Upper lobe of left lung (tissue), 6 donors: ENCODE measurements around the gene ZNF337. TPM values are rescaled to one million over a fixed set of nuclear protein-coding genes. Genes with fewer than 3 reads are reported as not detected.
"Not testable (repeated sequence)": the region's sequence is repeated elsewhere in the genome, so short reads cannot be mapped to it uniquely, and the experiment has no call there.

Experiments
- ATAC-seq, 2 donors: fragments of 200-7000 bp; cut with Tn5 transposase; one replicate each; pipeline ENCODE4 v1.9.1; 2022; ENCODE audit warnings: mild to moderate bottlenecking in 2 of 2, moderate library complexity in 2 of 2; ENCODE audit not compliant: low FRiP score in 2 of 2
- DNase-seq, 2 donors: peaks; one replicate each; pipeline ENCODE4 v3.0.0-alpha.2; 2019 to 2020
- H3K27ac ChIP-seq, 4 donors: fragments of 200-600 bp; sonication (generic); one replicate each; pipeline ENCODE4 v1.5.1; 2016 to 2019
- H3K27me3 ChIP-seq, 4 donors: fragments of 200-600 bp; sonication (generic); one replicate each; pipeline ENCODE4 v1.5.1; 2017 to 2019
- H3K36me3 ChIP-seq, 4 donors: fragments of 200-600 bp; sonication (generic); one replicate each; pipeline ENCODE4 v1.5.1; 2016 to 2019
- H3K4me1 ChIP-seq, 4 donors: fragments of 200-600 bp; sonication (generic); one replicate each; pipeline ENCODE4 v1.5.1; 2018 to 2019
- H3K4me3 ChIP-seq, 4 donors: fragments of 200-600 bp; sonication (generic); one replicate each; pipeline ENCODE4 v1.5.1; 2017 to 2019; ENCODE audit warnings: mild to moderate bottlenecking in 2 of 4, moderate library complexity in 1 of 4
- H3K9me3 ChIP-seq, 4 donors: fragments of 200-600 bp; sonication (generic); one replicate each; pipeline ENCODE4 v1.5.1; 2018 to 2019
- EP300 ChIP-seq, 4 donors: sonication (generic); formaldehyde crosslinking; IDR thresholded peaks; one replicate each; pipeline ENCODE4 v1.5.1; 2017; ENCODE audit warnings: antibody characterized with exemption in 4 of 4, control low read depth in 2 of 4
- POLR2A ChIP-seq, 4 donors: fragments of 450-650 bp; IDR thresholded peaks; one replicate each; pipeline ENCODE4 v1.5.1; 2016 to 2017; ENCODE audit warnings: antibody characterized with exemption in 4 of 4, mild to moderate bottlenecking in 2 of 4
- POLR2AphosphoS5 ChIP-seq, 2 donors: sonication (generic); formaldehyde crosslinking; IDR thresholded peaks; one replicate each; pipeline ENCODE4 v1.5.1; 2017; ENCODE audit warnings: antibody characterized with exemption in 2 of 2
- WGBS, 2 donors: methylation state at CpG; one replicate each; pipeline ENCODE4 v1.1.5; 2017 to 2018; 5-methylcytosine and 5-hydroxymethylcytosine counted together
- total RNA-seq, 6 donors: library from RNA; depleted of rRNA in 4 of 6; stranded (reverse); fragments of >200 nt in 4 of 6; gene quantifications; one replicate each; pipeline versions ENCODE4 v1.1.0 to v1.2.1, GENCODE V29; 2016 to 2021
- TF ChIP-seq, protein P1 (sequence below), 6 experiments: fragments of 450-650 bp in 4 of 6; fragments of 200-600 bp in 2 of 6; sonication (generic) in 2 of 6; IDR thresholded peaks; one replicate each; pipeline ENCODE4 v1.5.1; 2016 to 2019; ENCODE audit warnings: antibody characterized with exemption in 6 of 6
- donor health status: DM: no; HTN: no; CAD: no; lungs with moderate emphysema.
- donor health status: DM: no; HTN: yes; CAD: no; lungs with severe emphysema.

The ZNF337 gene
- total RNA-seq, 6 donors from 2014 or later: 10.8 to 41.9 (median 14.5) TPM

DNA sequence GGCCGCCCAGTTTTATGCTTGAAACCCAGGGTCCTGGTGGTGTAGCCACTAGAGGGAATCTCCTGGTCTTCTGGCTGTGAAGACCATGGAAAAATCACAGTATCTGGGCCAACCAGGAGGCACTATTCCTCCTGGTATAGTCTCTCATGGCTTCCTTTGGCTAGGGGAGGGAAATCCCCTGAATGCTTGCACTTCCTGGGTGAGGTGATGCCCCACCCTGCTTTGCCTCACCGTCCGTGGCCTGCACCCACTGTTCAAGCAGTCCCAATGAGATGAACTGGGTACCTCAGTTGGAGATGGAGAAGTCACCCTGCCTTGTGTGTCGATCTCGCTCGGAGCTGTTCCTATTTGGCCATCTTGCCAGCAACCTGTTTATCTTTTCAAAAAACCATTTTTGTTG, 10.1 kb upstream of the ZNF337 start:
- TF ChIP-seq POLR2A (IDR thresholded peaks at IDR 0.05): no peak
- TF ChIP-seq POLR2AphosphoS5 (IDR thresholded peaks at IDR 0.05): no peak
- no peak for TF ChIP-seq EP300 (IDR thresholded peaks at IDR 0.05)
- TF ChIP-seq, protein P1, sequence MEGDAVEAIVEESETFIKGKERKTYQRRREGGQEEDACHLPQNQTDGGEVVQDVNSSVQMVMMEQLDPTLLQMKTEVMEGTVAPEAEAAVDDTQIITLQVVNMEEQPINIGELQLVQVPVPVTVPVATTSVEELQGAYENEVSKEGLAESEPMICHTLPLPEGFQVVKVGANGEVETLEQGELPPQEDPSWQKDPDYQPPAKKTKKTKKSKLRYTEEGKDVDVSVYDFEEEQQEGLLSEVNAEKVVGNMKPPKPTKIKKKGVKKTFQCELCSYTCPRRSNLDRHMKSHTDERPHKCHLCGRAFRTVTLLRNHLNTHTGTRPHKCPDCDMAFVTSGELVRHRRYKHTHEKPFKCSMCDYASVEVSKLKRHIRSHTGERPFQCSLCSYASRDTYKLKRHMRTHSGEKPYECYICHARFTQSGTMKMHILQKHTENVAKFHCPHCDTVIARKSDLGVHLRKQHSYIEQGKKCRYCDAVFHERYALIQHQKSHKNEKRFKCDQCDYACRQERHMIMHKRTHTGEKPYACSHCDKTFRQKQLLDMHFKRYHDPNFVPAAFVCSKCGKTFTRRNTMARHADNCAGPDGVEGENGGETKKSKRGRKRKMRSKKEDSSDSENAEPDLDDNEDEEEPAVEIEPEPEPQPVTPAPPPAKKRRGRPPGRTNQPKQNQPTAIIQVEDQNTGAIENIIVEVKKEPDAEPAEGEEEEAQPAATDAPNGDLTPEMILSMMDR (IDR thresholded peaks at IDR 0.05): no peak
- Histone ChIP-seq H3K4me3 (no peak overlapping the region), H3K27me3 (no peaks in the 10 kb centered on the region), H3K27ac (no peak overlapping the region), H3K4me1 (no peaks in the 10 kb centered on the region), H3K36me3 (no peaks in the 10 kb centered on the region), H3K9me3 (no peaks in the 10 kb centered on the region)
- WGBS, 2 donors: 82 to 92% methylated on average over 5 to 6 of the region's 6 CpGs
- no peak for ATAC-seq
- DNase-seq: no peak

DNA sequence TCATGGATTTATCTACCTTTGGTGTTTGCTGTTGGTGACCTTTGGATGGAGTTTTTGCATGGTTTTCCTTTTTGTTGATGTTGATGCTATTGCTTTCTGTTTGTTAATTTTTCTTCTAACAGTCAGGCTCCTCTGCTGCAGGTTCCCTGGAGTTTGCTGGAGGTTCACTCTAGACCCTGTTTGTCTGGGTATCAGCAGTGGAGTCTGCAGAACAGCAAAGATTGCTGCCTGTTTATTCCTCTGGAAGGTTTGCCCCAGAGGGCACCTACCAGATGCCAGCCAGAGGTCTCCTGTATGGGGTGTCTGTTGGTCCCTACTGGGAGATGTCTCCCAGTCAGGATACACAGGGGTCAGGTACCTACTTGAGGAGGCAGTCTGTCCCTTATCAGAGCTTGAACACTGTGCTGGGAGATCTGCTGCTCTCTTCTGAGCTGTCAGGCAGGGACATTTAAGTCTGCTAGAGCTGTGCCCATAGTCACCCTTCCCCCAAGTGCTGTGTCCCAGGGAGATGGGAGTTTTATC, 9.2 kb upstream of the ZNF337 start:
- no peaks in the 10 kb centered on the region for H3K36me3 ChIP-seq
- ATAC-seq: no peak
- TF ChIP-seq POLR2A (IDR thresholded peaks at IDR 0.05): no peak
- TF ChIP-seq EP300 (IDR thresholded peaks at IDR 0.05): no peak

DNA sequence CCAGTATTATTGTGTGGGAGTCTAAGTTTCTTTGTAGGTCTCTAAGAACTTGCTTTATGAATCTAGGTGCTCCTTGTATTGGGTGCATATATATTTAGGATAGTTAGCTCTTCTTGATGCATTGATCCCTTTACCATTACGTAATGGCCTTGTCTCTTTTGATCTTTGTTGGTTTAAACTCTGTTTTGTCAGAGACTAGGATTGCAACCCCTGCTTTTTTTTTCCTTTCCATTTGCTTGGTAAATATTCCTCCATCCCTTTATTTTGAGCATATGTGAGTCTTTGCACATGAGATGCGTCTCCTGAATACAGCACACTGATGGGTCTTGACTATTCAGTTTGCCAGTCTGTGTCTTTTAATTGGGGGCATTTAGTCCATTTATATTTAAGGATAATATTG, 7.7 kb upstream of the ZNF337 start:
- H3K36me3 ChIP-seq, ATAC-seq, H3K27ac ChIP-seq, H3K27me3 ChIP-seq, DNase-seq, H3K4me3 ChIP-seq, H3K4me1 ChIP-seq: not testable (repeated sequence)
- 85 to 95% methylated on average over 2 of the region's 2 CpGs for WGBS, 2 donors
- peaks cover 0 to 13% (median 0%) of the 10 kb centered on the region in 4 donors for H3K9me3 ChIP-seq

More for the DNA sequence above, 9.2 kb upstream of the ZNF337 start:
- Histone ChIP-seq H3K4me3 (no peak overlapping the region), H3K9me3 (peaks cover 0 to 1% (median 0%) of the 10 kb centered on the region in 4 donors), H3K27ac (no peak overlapping the region), H3K27me3 (no peaks in the 10 kb centered on the region), H3K4me1 (no peaks in the 10 kb centered on the region)
- no peak for DNase-seq

DNA sequence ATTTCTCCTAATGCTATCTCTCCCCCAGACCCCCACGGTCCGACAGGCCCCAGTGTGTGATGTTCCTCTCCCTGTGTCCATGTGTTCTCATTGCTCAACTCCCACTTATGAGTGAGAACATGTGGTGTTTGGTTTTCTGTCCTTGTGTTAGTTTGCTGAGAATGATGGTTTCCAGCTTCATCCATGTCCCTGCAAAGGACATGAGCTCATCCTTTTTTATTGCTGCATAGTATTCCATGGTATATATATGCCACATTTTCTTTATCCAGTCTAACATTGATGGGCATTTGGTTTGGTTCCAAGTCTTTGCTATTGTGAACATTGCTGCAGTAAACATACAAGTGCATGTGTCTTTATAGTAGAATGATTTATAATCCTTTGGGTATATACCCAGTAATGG, 4.2 kb upstream of the ZNF337 start:
- H3K27me3 ChIP-seq, H3K4me3 ChIP-seq, H3K27ac ChIP-seq, ATAC-seq, H3K4me1 ChIP-seq, DNase-seq, H3K36me3 ChIP-seq: not testable (repeated sequence)
- WGBS, 2 donors: 95 to 97% methylated on average over 2 of the region's 2 CpGs
- peaks cover 0 to 13% (median 0%) of the 10 kb centered on the region in 4 donors for H3K9me3 ChIP-seq

DNA sequence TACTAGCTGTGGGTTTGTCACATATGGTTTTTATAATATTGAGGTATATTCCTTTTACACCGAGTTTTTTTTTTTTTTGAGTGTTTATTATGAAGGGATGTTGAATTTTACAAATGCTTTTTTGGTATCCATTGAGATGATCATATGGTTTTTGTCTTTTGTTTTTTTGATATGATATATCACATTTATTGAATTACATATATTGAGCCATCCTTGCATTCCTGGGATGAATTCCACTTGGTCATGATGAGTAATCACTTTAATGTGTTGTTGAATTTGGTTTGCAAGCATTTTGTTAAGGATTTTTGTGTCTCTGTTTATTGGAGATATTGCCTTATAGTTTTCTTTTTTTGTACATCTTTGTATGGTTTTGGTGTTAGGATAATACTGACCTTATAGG, 3.3 kb upstream of the ZNF337 start:
- Histone ChIP-seq H3K27me3 (no peaks in the 10 kb centered on the region), H3K36me3 (no peaks in the 10 kb centered on the region), H3K4me3 (no peak overlapping the region), H3K9me3 (peaks cover 0 to 13% (median 0%) of the 10 kb centered on the region in 4 donors), H3K4me1 (peaks cover 7 to 19% (median 12%) of the 10 kb centered on the region in 4 donors), H3K27ac (no peak overlapping the region)
- ATAC-seq (no peak), DNase-seq (no peak)
- no peak for TF ChIP-seq POLR2A (IDR thresholded peaks at IDR 0.05)
- no peak for TF ChIP-seq EP300 (IDR thresholded peaks at IDR 0.05)
- TF ChIP-seq, protein P1 (IDR thresholded peaks at IDR 0.05): no peak
- no peak for TF ChIP-seq POLR2AphosphoS5 (IDR thresholded peaks at IDR 0.05)
- 52 to 77% methylated on average over 1 of the region's 1 CpG for WGBS, 2 donors

DNA sequence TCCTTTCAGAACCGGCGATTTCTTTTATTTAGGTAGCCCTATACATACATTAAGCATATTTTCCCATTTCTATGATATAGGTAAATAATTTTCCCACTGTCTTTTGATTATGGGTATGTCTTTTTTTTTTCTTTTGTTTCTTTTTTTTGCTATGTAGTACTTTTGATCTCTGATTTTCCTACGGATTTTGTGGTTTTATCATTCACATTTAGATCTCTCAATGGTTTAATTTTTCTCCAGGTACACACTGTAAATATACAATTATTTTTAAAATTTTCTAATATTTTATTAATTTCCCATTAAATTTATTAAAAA, 436 bp upstream of the ZNF337 start:
- H3K9me3 ChIP-seq: peaks cover 0 to 13% (median 0%) of the 10 kb centered on the region in 4 donors

More for the DNA sequence above, 436 bp upstream of the ZNF337 start:
- H3K27ac ChIP-seq: peak overlapping the region; percentile 88 to 94 (median 92)
- no peaks in the 10 kb centered on the region for H3K36me3 ChIP-seq
- no peak for ATAC-seq
- TF ChIP-seq POLR2AphosphoS5 (IDR thresholded peaks at IDR 0.05) (no peak), POLR2A (IDR thresholded peaks at IDR 0.05) (no peak)
- H3K4me1 ChIP-seq: peaks cover 7 to 20% (median 12%) of the 10 kb centered on the region in 4 donors
- H3K4me3 ChIP-seq: peak overlapping the region; percentile 31 to 97 (median 94)
- DNase-seq: no peak
- no peaks in the 10 kb centered on the region for H3K27me3 ChIP-seq
- 0 to 1% methylated on average over 3 of the region's 3 CpGs for WGBS, 2 donors
